B cell (primary cell): ENCODE data around the gene RUVBL2. TPM values are rescaled to one million over a fixed set of nuclear protein-coding genes. Genes with fewer than 3 reads are reported as not detected.

Experiments
- ATAC-seq: fragments of 200-7000 bp; cut with Tn5 transposase; one replicate; pipeline ENCODE4 v1.10.0; 2021; ENCODE audit warnings: low read depth, mild to moderate bottlenecking, moderate number of reproducible peaks, moderate library complexity
- CTCF ChIA-PET: fragments of 350-600 bp; sonication (Branson Sonifier 250); formaldehyde crosslinking; loops from one replicate; lab custom pipeline; 2021; ENCODE audit warnings: antibody characterized with exemption, inconsistent platforms; lab: Charles Lee
- POLR2A ChIA-PET: fragments of 350-600 bp; sonication (Branson Sonifier 250); formaldehyde crosslinking; loops from one replicate; lab custom pipeline; 2021; ENCODE audit warnings: antibody characterized with exemption; lab: Charles Lee
- DNase-seq: peaks from one replicate; pipeline ENCODE4 v3.0.0; 2013
- H2AFZ ChIP-seq: 2 replicates; pipeline ENCODE4 v1.6.1; 2012; ENCODE audit warnings: mild to moderate bottlenecking, low read depth, low read length; ENCODE audit not compliant: insufficient read depth, poor library complexity, severe bottlenecking
- H3K27ac ChIP-seq, 2 donors: 1 replicate in 1 of 2; 2 replicates in 1 of 2; pipeline ENCODE4 v1.5.1; 2012 to 2013; ENCODE audit warnings: low read length in 2 of 2, mild to moderate bottlenecking in 2 of 2, moderate library complexity in 1 of 2
- H3K27me3 ChIP-seq, 4 experiments: fragments of 200-600 bp in 1 of 4; sonication (generic) in 1 of 4; replicated peaks in 1 of 4; 1 replicate in 2 of 4; 2 replicates in 2 of 4; pipeline versions ENCODE4 v1.6.1 to v1.7.0; 2013 to 2016; ENCODE audit warnings: low read length in 3 of 4, mild to moderate bottlenecking in 2 of 4, mixed read lengths in 1 of 4, moderate library complexity in 1 of 4; ENCODE audit not compliant: insufficient read depth in 4 of 4, control insufficient read depth in 3 of 4; ENCODE audit errors: control extremely low read depth in 1 of 4
- H3K36me3 ChIP-seq, 2 experiments: replicated peaks in 1 of 2; 1 replicate in 1 of 2; 2 replicates in 1 of 2; pipeline versions ENCODE4 v1.6.1 to v1.7.1; 2013; ENCODE audit warnings: low read length in 1 of 2; ENCODE audit not compliant: insufficient read depth in 2 of 2, control insufficient read depth in 1 of 2; ENCODE audit errors: control extremely low read depth in 1 of 2, extremely low read depth in 1 of 2
- H3K4me1 ChIP-seq, 2 donors: fragments of 200-600 bp in 1 of 2; sonication (generic) in 1 of 2; 1 replicate in 1 of 2; 2 replicates in 1 of 2; pipeline versions ENCODE4 v1.5.1 to v1.6.1; 2013 to 2017; ENCODE audit warnings: low read length in 2 of 2; ENCODE audit not compliant: control insufficient read depth in 2 of 2, insufficient read depth in 2 of 2
- H3K4me2 ChIP-seq: replicated peaks from 2 replicates; pipeline ENCODE3; 2012; ENCODE audit warnings: mild to moderate bottlenecking, low read depth, low read length; ENCODE audit not compliant: poor library complexity, severe bottlenecking
- H3K4me3 ChIP-seq, 5 experiments: fragments of 200-600 bp in 1 of 5; sonication (generic) in 1 of 5; 1 replicate in 3 of 5; 2 replicates in 2 of 5; pipeline versions ENCODE4 v1.5.1 to v1.7.0; 2011 to 2016; ENCODE audit warnings: low read length in 4 of 5, mild to moderate bottlenecking in 4 of 5, low read depth in 2 of 5, control low read depth in 1 of 5, moderate library complexity in 1 of 5; ENCODE audit not compliant: insufficient read depth in 1 of 5; ENCODE audit errors: control extremely low read depth in 1 of 5, extremely low read depth in 1 of 5
- H3K79me2 ChIP-seq: fragments of 200-600 bp; sonication (generic); one replicate; pipeline ENCODE4 v1.6.0; 2016; ENCODE audit warnings: low read length; ENCODE audit not compliant: control insufficient read depth, insufficient read depth
- H3K9ac ChIP-seq: fragments of 200-600 bp; sonication (generic); 2 replicates; pipeline ENCODE4 v1.6.1; 2017; ENCODE audit warnings: mild to moderate bottlenecking, low read length, moderate library complexity
- H3K9me3 ChIP-seq, 3 donors: one replicate each; pipeline versions ENCODE4 v1.6.1 to v1.7.1; 2013; ENCODE audit warnings: low read length in 2 of 3; ENCODE audit not compliant: control insufficient read depth in 2 of 3, insufficient read depth in 1 of 3; ENCODE audit errors: control extremely low read depth in 1 of 3
- H4K20me1 ChIP-seq: 2 replicates; pipeline ENCODE4 v1.6.0; 2012; ENCODE audit warnings: mild to moderate bottlenecking, low read length; ENCODE audit not compliant: insufficient read depth, control insufficient read depth, poor library complexity, severe bottlenecking
- H3K27ac Mint-ChIP-seq: one replicate; pipeline ENCODE4 v1.8.0; 2021; ENCODE audit warnings: mixed read lengths
- H3K27me3 Mint-ChIP-seq: one replicate; pipeline ENCODE4 v1.8.0; 2021; ENCODE audit warnings: mixed read lengths
- H3K4me1 Mint-ChIP-seq: one replicate; pipeline ENCODE4 v1.8.0; 2021; ENCODE audit warnings: mixed read lengths
- H3K4me3 Mint-ChIP-seq: one replicate; pipeline ENCODE4 v1.8.0; 2021; ENCODE audit warnings: mixed read lengths
- H3K9me3 Mint-ChIP-seq: one replicate; pipeline ENCODE4 v1.8.0; 2022; ENCODE audit warnings: mixed read lengths; ENCODE audit not compliant: insufficient read depth
- CTCF ChIP-seq: fragments of 200-600 bp; IDR thresholded peaks from one replicate; pipeline ENCODE4 v1.8.0; 2022; ENCODE audit warnings: antibody characterized with exemption, mild to moderate bottlenecking
- EZH2 ChIP-seq: IDR thresholded peaks from 2 replicates; pipeline ENCODE4 v1.6.1; 2012; ENCODE audit warnings: borderline replicate concordance, low read depth, mild to moderate bottlenecking, moderate library complexity, low read length; ENCODE audit not compliant: insufficient read depth, poor library complexity, severe bottlenecking
- WGBS: methylation state at CpG from one replicate; pipeline ENCODE4 v1.1.5; 2013; ENCODE audit warnings: missing lambda C conversion rate; ENCODE audit not compliant: insufficient coverage; 5-methylcytosine and 5-hydroxymethylcytosine counted together
- intact Hi-C: fragments of 100-400 bp; cut with micrococcal nuclease; formaldehyde crosslinking; loops from one replicate; pipeline ENCODE4 v1.10.0; 2022
- polyA plus RNA-seq: library from polyadenylated mRNA; depleted of rRNA; stranded (reverse); fragments of >200 nt; gene quantifications from 2 replicates; pipeline ENCODE4 v1.2.3, GENCODE V29; 2012
- total RNA-seq, 2 donors: library from RNA; stranded (reverse); fragments of 120-200 nt in 1 of 2; gene quantifications; 1 replicate in 1 of 2; 2 replicates in 1 of 2; pipeline versions ENCODE4 v1.2.3 to v1.2.4, GENCODE V29; 2013 to 2022

The RUVBL2 gene
- total and polyA plus RNA-seq, 2 donors (not counting 1 experiment from before 2014, with no cell fraction given) = 36.1 to 57.4 TPM

GRCh38 chr19:48964205-48965039 is 29.3 kb upstream of the RUVBL2 start:
- H3K27ac ChIP-seq = peak overlapping the region; percentile 50 to 88
- TF ChIP-seq EZH2 = no peak
- no peak for TF ChIP-seq CTCF
- DNase-seq = no peak

More at GRCh38 chr19:48964205-48965039, 29.3 kb upstream of the RUVBL2 start:
- peak overlapping the region; percentile 75 for H3K4me2 ChIP-seq
- H3K4me1 ChIP-seq = peaks cover 41 to 57% of the 10 kb centered on the region in 2 donors
- ChIA-PET POLR2A (interaction anchor here (0.6 to 3.2 kb wide), 13 partner anchors 10 to 600 kb away, joined by 3 to 17 read pairs (median 4); partner anchors contain the start of genes BAX, CA11, GYS1 and PPP1R15A), CTCF (interaction anchor here (0.6 to 4.1 kb wide), 6 partner anchors 10 to 126 kb away, joined by 3 to 17 read pairs (median 4); partner anchors contain the start of genes BAX, GYS1 and RUVBL2)
- H3K4me3 ChIP-seq = peak overlapping the region; percentile 62 to 90 (median 77)
- no peaks in the 10 kb centered on the region for H3K27me3 ChIP-seq
- peak overlapping the region; percentile 61 for H3K9ac ChIP-seq
- Mint-ChIP-seq H3K4me1 (peaks cover 68% of the 10 kb centered on the region), H3K4me3 (peak overlapping the region; percentile 100), H3K27me3 (no peaks in the 10 kb centered on the region), H3K27ac (peak overlapping the region; percentile 85), H3K9me3 (no peaks in the 10 kb centered on the region)
- peaks cover 0 to 32% of the 10 kb centered on the region in 2 experiments for H3K36me3 ChIP-seq
- no peak for ATAC-seq
- H3K9me3 ChIP-seq = peaks cover 0 to 2% (median 0%) of the 10 kb centered on the region in 3 donors
- peaks cover 22% of the 10 kb centered on the region for H4K20me1 ChIP-seq
- WGBS = 19% methylated on average over 19 of the region's 19 CpGs
- peak overlapping the region; percentile 73 for H2AFZ ChIP-seq
- peaks cover 26% of the 10 kb centered on the region for H3K79me2 ChIP-seq
- intact Hi-C loops = loop anchor here (1.0 to 2.0 kb wide), 6 partner anchors 10 to 318 kb away; partner anchors contain the start of genes BAX, CA11, GYS1 and NUCB1
